K562 (cell line): ENCODE measurements around the gene TOR1A. TPM values are rescaled to one million over a fixed set of nuclear protein-coding genes. Genes with fewer than 3 reads are reported as not detected.

Experiments used
- ATAC-seq: fragments of 200-7000 bp; cut with Tn5 transposase; 3 replicates; pipeline ENCODE4 v1.9.1; 2020; ENCODE audit warnings: moderate library complexity
- BruUV-seq: library from RNA; stranded (reverse); fragments of 400-500 nt; replicated peaks from 2 replicates; lab custom pipeline; 2021; lab: Mats Ljungman, UMichigan
- CTCF ChIA-PET: fragments of 300-600 bp; formaldehyde crosslinking; extraction: SDS; loops from one replicate; lab custom pipeline; 2021; ENCODE audit warnings: low intra/inter-chr PET ratio; lab: Yijun Ruan, JAX
- POLR2A ChIA-PET: fragments of 300-600, 350-650 bp; sonication (Branson Sonifier 250); formaldehyde crosslinking; extraction: SDS; loops from one replicate; lab custom pipeline; 2021; ENCODE audit warnings: antibody characterized with exemption, inconsistent platforms; lab: Yijun Ruan, JAX
- DNase-seq, 4 experiments: peaks; one replicate each; pipeline versions ENCODE4 v3.0.0 to v3.0.0-alpha.2; 2011 to 2018; ENCODE audit warnings: low spot score in 3 of 4, mixed read lengths in 3 of 4; ENCODE audit errors: extremely low read depth in 1 of 4
- FAIRE-seq: peaks from 2 replicates; lab custom pipeline; 2011; peaks lifted over from hg19 to GRCh38; lab: Jason Lieb, UNC
- H2AFZ ChIP-seq: 2 replicates; pipeline ENCODE4 v1.6.0; 2011; ENCODE audit warnings: low read depth, low read length, control low read depth, inconsistent platforms
- H3K27ac ChIP-seq: fragments of 200-600 bp; 3 replicates; pipeline ENCODE4 v1.8.0; 2011; ENCODE audit warnings: low read depth, mild to moderate bottlenecking, control low read depth, inconsistent platforms, low read length, moderate library complexity, mixed read lengths; ENCODE audit errors: extremely low read depth
- H3K27me3 ChIP-seq, 2 experiments: fragments of 300-600 bp in 1 of 2; 2 replicates in 1 of 2; 3 replicates in 1 of 2; pipeline versions ENCODE4 v1.6.0 to v1.8.0; 2011; ENCODE audit warnings: inconsistent platforms in 2 of 2, low read length in 2 of 2, mild to moderate bottlenecking in 1 of 2, mixed read lengths in 1 of 2, moderate library complexity in 1 of 2; ENCODE audit not compliant: control insufficient read depth in 2 of 2, insufficient read depth in 2 of 2
- H3K36me3 ChIP-seq: fragments of 300-600 bp; 3 replicates; pipeline ENCODE4 v1.8.0; 2011; ENCODE audit warnings: mild to moderate bottlenecking, low read length, inconsistent platforms; ENCODE audit not compliant: control insufficient read depth, insufficient read depth
- H3K4me1 ChIP-seq, 2 experiments: fragments of 200-600 bp in 1 of 2; replicated peaks in 1 of 2; 2 replicates in 1 of 2; 3 replicates in 1 of 2; pipeline versions ENCODE4 v1.5.1 to v1.8.0; 2011; ENCODE audit warnings: inconsistent platforms in 2 of 2, low read length in 2 of 2, mild to moderate bottlenecking in 1 of 2, mixed read lengths in 1 of 2, moderate library complexity in 1 of 2; ENCODE audit not compliant: control insufficient read depth in 2 of 2, insufficient read depth in 2 of 2
- H3K4me2 ChIP-seq: 2 replicates; pipeline ENCODE4 v1.6.1; 2011; ENCODE audit warnings: low read length, control low read depth, inconsistent platforms, mixed read lengths; ENCODE audit not compliant: insufficient read depth
- H3K4me3 ChIP-seq: fragments of 200-600 bp; sonication (generic), shearing (Covaris generic); 2 replicates; pipeline ENCODE4 v1.5.1; 2016; ENCODE audit warnings: control low read depth, inconsistent platforms
- H3K79me2 ChIP-seq: fragments of 200-600 bp; 3 replicates; pipeline ENCODE4 v1.8.0; 2011; ENCODE audit warnings: low read length, inconsistent platforms; ENCODE audit not compliant: control insufficient read depth, insufficient read depth
- H3K9ac ChIP-seq, 2 experiments: 2 replicates each; pipeline versions ENCODE4 v1.6.0 to v1.6.1; 2011; ENCODE audit warnings: low read depth in 2 of 2, low read length in 2 of 2, control low read depth in 1 of 2, inconsistent platforms in 1 of 2, mild to moderate bottlenecking in 1 of 2, mixed read lengths in 1 of 2; ENCODE audit not compliant: insufficient read depth in 1 of 2
- H3K9me1 ChIP-seq: one replicate; pipeline ENCODE4 v1.6.0; 2011; ENCODE audit warnings: inconsistent platforms, mild to moderate bottlenecking, low read length, moderate library complexity; ENCODE audit not compliant: control insufficient read depth, insufficient read depth
- H3K9me3 ChIP-seq: replicated peaks from 2 replicates; pipeline ENCODE4 v1.5.1; 2011; ENCODE audit warnings: low read depth, low read length, inconsistent platforms; ENCODE audit not compliant: control insufficient read depth, insufficient read depth
- H4K20me1 ChIP-seq: replicated peaks from 2 replicates; pipeline ENCODE4 v1.6.1; 2011; ENCODE audit warnings: low read length, inconsistent platforms, mixed read lengths; ENCODE audit not compliant: control insufficient read depth, insufficient read depth
- FOSL1 ChIP-seq: fragments of 200-800 bp; sonication (Bioruptor generic); conservative IDR thresholded peaks from 2 replicates; pipeline ENCODE4 v1.6.1; 2016; ENCODE audit warnings: missing genetic modification characterization, missing compliant biosample characterization
- FOXA3 ChIP-seq, 2 experiments: fragments of 450-650 bp in 1 of 2; sonication (generic) in 1 of 2; formaldehyde crosslinking; IDR thresholded peaks in 1 of 2; conservative IDR thresholded peaks in 1 of 2; 2 replicates each; pipeline versions ENCODE4 v1.4.0 to v1.8.0; 2020 to 2022; ENCODE audit warnings: mild to moderate bottlenecking in 2 of 2, missing genetic modification reagents in 1 of 2
- HDAC1 ChIP-seq, 2 experiments: fragments of 450-650 bp; IDR thresholded peaks; 2 replicates each; pipeline ENCODE4 v1.6.1; 2016 to 2017; ENCODE audit warnings: inconsistent platforms in 1 of 2, mild to moderate bottlenecking in 1 of 2, moderate library complexity in 1 of 2
- JUN ChIP-seq, 2 experiments: sonication (generic) in 1 of 2; formaldehyde crosslinking in 1 of 2; IDR thresholded peaks; 2 replicates each; pipeline versions ENCODE4 v1.6.1 to v1.8.0; 2012 to 2022; ENCODE audit warnings: borderline replicate concordance in 2 of 2, mild to moderate bottlenecking in 2 of 2, improper control_type of control experiment in 1 of 2, low read depth in 1 of 2, low read length in 1 of 2, missing genetic modification reagents in 1 of 2
- MAX ChIP-seq: sonication (generic); formaldehyde crosslinking; IDR thresholded peaks from 2 replicates; pipeline ENCODE4 v1.9.0; 2022; ENCODE audit warnings: mild to moderate bottlenecking, missing genetic modification reagents
- MAZ ChIP-seq, 2 experiments: fragments of 450-650 bp in 1 of 2; sonication (generic) in 1 of 2; formaldehyde crosslinking; IDR thresholded peaks in 1 of 2; conservative IDR thresholded peaks in 1 of 2; 2 replicates each; pipeline versions ENCODE4 v1.4.0 to v1.5.0; 2020; ENCODE audit warnings: mild to moderate bottlenecking in 1 of 2, missing genetic modification reagents in 1 of 2
- MECOM ChIP-seq: fragments of 250-450 bp; sonication (Bioruptor Pico); IDR thresholded peaks from 2 replicates; pipeline ENCODE4 v1.8.0; 2022; ENCODE audit warnings: inconsistent platforms
- NEUROD1 ChIP-seq: fragments of 150-350 bp; IDR thresholded peaks from 2 replicates; pipeline ENCODE4 v1.6.1; 2014; ENCODE audit warnings: borderline replicate concordance, low read length, low read depth; ENCODE audit not compliant: partially characterized antibody
- NFE2 ChIP-seq: IDR thresholded peaks from 2 replicates; pipeline ENCODE4 v1.6.1; 2014; ENCODE audit warnings: antibody characterized with exemption, low read depth
- RBFOX2 ChIP-seq: fragments of 200-400 bp; formaldehyde crosslinking; IDR thresholded peaks from 2 replicates; pipeline ENCODE4 v1.6.1; 2017; ENCODE audit warnings: low read depth, mild to moderate bottlenecking, low read length, moderate library complexity
- SMAD4 ChIP-seq: fragments of 250-450 bp; sonication (Bioruptor Pico); conservative IDR thresholded peaks from 2 replicates; pipeline ENCODE4 v1.8.0; 2021; ENCODE audit warnings: inconsistent platforms, mild to moderate bottlenecking, moderate library complexity
- SNRNP70 ChIP-seq: fragments of 200-400 bp; formaldehyde crosslinking; optimal IDR thresholded peaks from 2 replicates; pipeline ENCODE3; 2017; ENCODE audit warnings: low read depth, low read length
- STAT5B ChIP-seq: fragments of 250-450 bp; sonication (Bioruptor Pico); IDR thresholded peaks from 2 replicates; pipeline ENCODE4 v1.8.0; 2021; ENCODE audit warnings: mild to moderate bottlenecking, inconsistent platforms
- USF1 ChIP-seq: sonication (generic); formaldehyde crosslinking; IDR thresholded peaks from 2 replicates; pipeline ENCODE4 v1.9.0; 2022; ENCODE audit warnings: mild to moderate bottlenecking, missing genetic modification reagents
- YY1 ChIP-seq, 3 experiments: IDR thresholded peaks; 2 replicates each; pipeline ENCODE4 v1.6.1; 2011; ENCODE audit warnings: low read length in 2 of 3, mild to moderate bottlenecking in 2 of 3, moderate library complexity in 2 of 3, borderline replicate concordance in 1 of 3, control low read depth in 1 of 3, low read depth in 1 of 3; ENCODE audit not compliant: insufficient read depth in 3 of 3, insufficient replicate concordance in 2 of 3, control insufficient read depth in 1 of 3, insufficient read length in 1 of 3; ENCODE audit errors: extremely low read depth in 1 of 3
- ZNF395 ChIP-seq: fragments of 200-800 bp; sonication (Bioruptor generic); IDR thresholded peaks from 2 replicates; pipeline ENCODE4 v1.6.1; 2017; ENCODE audit warnings: missing genetic modification characterization, missing compliant biosample characterization
- WGBS: fragments of 100-300 bp; shearing (Covaris generic); methylation state at CpG from one replicate; pipeline ENCODE4 v1.1.6; 2016; ENCODE audit warnings: low coverage, mixed read lengths; ENCODE audit not compliant: insufficient coverage; ENCODE audit errors: missing lambda C conversion rate; 5-methylcytosine and 5-hydroxymethylcytosine counted together
- in situ Hi-C: fragments of 300-500 bp; cut with MboI; formaldehyde crosslinking; loops from 4 replicates; pipeline ENCODE4 v1.15.0; 2018; ENCODE audit warnings: inconsistent platforms, mixed read lengths
- intact Hi-C: fragments of 100-400 bp; cut with micrococcal nuclease; formaldehyde crosslinking; loops from 2 replicates; pipeline ENCODE4 v1.14.2; 2022
- polyA plus RNA-seq, 8 experiments: library from polyadenylated mRNA; depleted of rRNA in 4 of 8; stranded (reverse) in 5 of 8; unstranded in 3 of 8; fragments of >200 nt; fragmentation: Nextera tagmentation in 2 of 8; fragmentation: Illumina TruSeq in 1 of 8; extraction: Ambion mirVana in 2 of 8; extraction: Trizol in 1 of 8; gene quantifications; 2 replicates each; pipeline versions ENCODE4 v1.2.1 to v1.2.3, GENCODE V29; 2011 to 2014; ENCODE audit warnings: inconsistent platforms in 1 of 8, missing spikeins in 1 of 8
- total RNA-seq, 7 experiments: library from RNA; depleted of rRNA in 6 of 7; stranded (reverse); fragments of >200 nt in 6 of 7; fragmentation: Illumina TruSeq in 2 of 7; extraction: Trizol in 2 of 7; gene quantifications; 2 replicates each; pipeline versions ENCODE4 v1.2.1 to v1.2.3, GENCODE V29; 2011 to 2021; ENCODE audit warnings: low replicate concordance in 1 of 7

Gene TOR1A
- total and polyA plus RNA-seq, 9 of the 15 experiments (the other 6 are each of a cell fraction or from before 2014, with no cell fraction given), result 4.5 to 85.8 (median 51.3) TPM

- ATAC-seq (no peak), FAIRE-seq (no peak), DNase-seq (peak in 1 of 4 experiments; percentile 67)
- no TSS peak for BruUV-seq
- ChIA-PET POLR2A (interaction anchor here (0.7 to 9.4 kb wide), 13 partner anchors 9 to 750 kb away, joined by 3 to 91 read pairs (median 4); no protein-coding TSS in a partner anchor), CTCF (interaction anchor here (0.6 kb wide), 1 partner anchor 192 kb away, joined by 4 read pairs; no protein-coding TSS in a partner anchor)
- Histone ChIP-seq H3K36me3 (peaks cover 82% of the 10 kb centered on the region), H3K4me2 (peak overlapping the region; percentile 8; the same call in 1 of the 2 replicates), H3K9me1 (peaks cover 4% of the 10 kb centered on the region), H2AFZ (no peak overlapping the region), H3K4me1 (peaks cover 77 to 78% of the 10 kb centered on the region in 2 experiments), H3K9me3 (no peaks in the 10 kb centered on the region), H3K79me2 (peaks cover 52% of the 10 kb centered on the region), H4K20me1 (no peaks in the 10 kb centered on the region), H3K27ac (peak overlapping the region; percentile 93), H3K4me3 (no peak overlapping the region), H3K27me3 (no peaks in the 10 kb centered on the region), H3K9ac (peak overlapping the region; percentile 11 to 71; a peak in 2 of 4 replicates)
- 51% methylated on average over 11 of the region's 11 CpGs for WGBS
- intact Hi-C loops (no loop called here), in situ Hi-C loops (no loop called here)
- TF ChIP-seq MAZ (CRISPR knock-in tag; conservative IDR thresholded peaks at IDR 0.05 in 1 of 2, IDR thresholded peaks at IDR 0.05 in 1 of 2) (no peak), USF1 (peak; percentile 41; the same call in 1 of the 2 replicates), MAX (CRISPR knock-in tag) (peak; percentile 42; the same call in 1 of the 2 replicates), JUN (IDR thresholded peaks at IDR 0.05; ENCODE audit: borderline replicate concordance, low read depth, low read length) (no peak), JUN (CRISPR knock-in tag; IDR thresholded peaks at IDR 0.05; ENCODE audit: borderline replicate concordance) (0 out of 2 replicates have a peak, but pooled peaks have one; percentile 45), STAT5B (CRISPR knock-in tag) (no peak), RBFOX2 (0 out of 2 replicates have a peak, but pooled peaks have one; percentile 15), HDAC1 (IDR thresholded peaks at IDR 0.05) (0 out of 4 replicates have a peak, but pooled peaks of 1 of the 2 experiments have one; percentile 29), NEUROD1 (peak; percentile 21), SNRNP70 (peak; percentile 43), MECOM (0 out of 2 replicates have a peak, but pooled peaks have one; percentile 27), FOXA3 (CRISPR knock-in tag; conservative IDR thresholded peaks at IDR 0.05 in 1 of 2, IDR thresholded peaks at IDR 0.05 in 1 of 2) (0 out of 4 replicates have a peak, but pooled peaks of 1 of the 2 experiments have one; percentile 21), FOSL1 (tag) (peak; percentile 66), YY1 (IDR thresholded peaks at IDR 0.05; ENCODE audit: borderline replicate concordance in 1 of 3, control insufficient read depth in 1 of 3, extremely low read depth in 1 of 3, insufficient read depth in 3 of 3, insufficient read length in 1 of 3, insufficient replicate concordance in 2 of 3, low read depth in 1 of 3, low read length in 2 of 3) (peak in 1 of 3 experiments; percentile 46), SMAD4 (CRISPR knock-in tag) (peak; percentile 44; the same call in 1 of the 2 replicates), NFE2 (0 out of 2 replicates have a peak, but pooled peaks have one; percentile 13), ZNF395 (CRISPR knock-in tag) (peak; percentile 64; the same call in 1 of the 2 replicates)
These were observed 36.9 kb upstream of the TOR1A start for GRCh38 chr9:129860653-129861446.
